Erythroblast (primary cell): ENCODE data around the gene KIFC1.

Experiments
- DNase-seq, 2 experiments: peaks; one replicate each; lab custom pipeline; 2025; lab: John Stamatoyannopoulos, UW
- GATA1 ChIP-seq: IDR thresholded peaks from 2 replicates; pipeline ENCODE4 v1.6.1; 2011; ENCODE audit warnings: low read depth, mild to moderate bottlenecking, control low read depth, low read length, moderate library complexity
- POLR2A ChIP-seq: IDR thresholded peaks from 2 replicates; pipeline ENCODE4 v1.6.1; 2011; ENCODE audit warnings: mild to moderate bottlenecking, low read length

The KIFC1 gene

DNA sequence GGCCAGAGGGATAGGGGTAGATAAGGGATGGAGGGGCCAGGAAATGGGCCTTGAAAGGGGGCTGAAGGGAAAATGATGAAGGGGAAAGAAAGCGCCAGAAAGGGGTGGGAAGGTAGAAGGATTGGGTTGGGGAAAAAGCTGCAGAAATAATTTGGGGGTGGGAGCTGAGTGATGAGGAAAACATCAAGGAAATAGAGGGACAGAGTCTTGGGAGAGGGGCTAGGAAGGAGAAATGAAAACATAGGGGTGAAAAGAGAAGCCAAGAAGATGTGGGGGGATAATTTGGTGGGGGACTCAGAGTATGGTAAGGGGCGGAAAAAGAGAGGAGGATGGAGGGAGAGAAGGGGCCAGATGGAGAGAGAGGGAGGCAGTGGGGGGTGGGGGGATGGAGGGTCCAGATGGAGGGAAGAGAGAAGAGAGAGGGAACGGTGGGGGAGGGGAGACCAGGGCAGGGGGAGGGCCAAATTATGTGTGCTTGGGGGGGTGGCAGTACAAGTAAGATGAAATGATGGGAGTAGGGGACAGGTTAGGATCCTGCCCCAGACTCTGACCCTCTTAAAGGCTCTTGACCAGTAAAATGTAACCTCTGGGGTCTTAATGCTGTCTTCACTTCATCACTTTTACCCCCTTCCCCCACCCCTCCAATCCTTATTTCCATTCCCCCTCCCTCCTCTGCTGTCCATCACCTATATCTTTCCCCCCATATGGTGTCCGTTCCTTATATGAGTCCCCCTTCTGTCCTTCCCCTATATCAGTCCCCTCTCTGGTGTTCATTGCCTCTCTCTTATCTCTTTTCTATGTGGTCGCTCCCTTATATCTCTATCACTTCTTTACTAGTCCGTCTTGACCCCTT lies 29.1 kb downstream of the KIFC1 start:
- TF ChIP-seq GATA1, result no peak
- TF ChIP-seq POLR2A, result no peak

DNA sequence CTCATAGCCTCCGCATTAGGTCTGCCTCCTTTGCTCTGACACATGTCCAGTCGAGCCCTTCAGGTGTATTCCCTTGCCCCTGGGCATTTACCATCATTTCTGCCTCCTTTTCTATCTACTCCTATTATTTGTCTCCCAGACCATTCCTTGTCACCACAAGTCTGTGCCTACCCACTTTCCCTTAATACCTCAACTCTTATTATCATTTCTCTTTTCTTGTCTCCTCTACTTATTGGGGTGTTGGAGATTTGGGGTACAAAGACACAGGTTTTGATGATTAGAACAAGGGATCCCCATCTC lies 29.7 kb downstream of the KIFC1 start:
- DNase-seq, result no peak

More for the DNA sequence above, 29.1 kb downstream of the KIFC1 start:
- DNase-seq, result peak; percentile 71 to 87

DNA sequence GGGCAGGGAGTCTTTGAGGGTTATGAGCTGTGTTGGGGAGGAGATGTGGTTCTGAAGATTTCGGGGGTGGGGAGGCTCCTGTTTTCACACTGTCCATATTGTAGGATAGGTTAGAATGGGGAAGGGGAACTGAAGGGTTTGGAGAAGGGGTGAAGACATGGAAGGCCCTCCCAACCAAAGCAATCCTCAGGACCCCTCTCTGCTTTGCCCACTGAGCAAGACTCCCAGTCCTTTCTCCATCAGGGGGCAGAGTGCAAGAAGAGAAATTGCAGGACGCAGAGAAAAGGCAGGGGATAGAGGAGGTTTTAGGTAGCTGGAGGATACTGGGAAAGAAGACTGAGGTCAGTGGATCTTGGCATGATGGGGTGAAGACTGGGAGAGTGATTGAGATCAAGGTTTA lies 32.2 kb downstream of the KIFC1 start:
- TF ChIP-seq GATA1 (no peak), POLR2A (no peak)
- no peak for DNase-seq

More for the DNA sequence above, 29.7 kb downstream of the KIFC1 start:
- no peak for TF ChIP-seq GATA1
- no peak for TF ChIP-seq POLR2A

GRCh38 chr6:33424855-33425667 lies 33.4 kb downstream of the KIFC1 start:
- DNase-seq, result peak; percentile 68 to 69
- TF ChIP-seq GATA1 (no peak), POLR2A (peak; percentile 62)

- TF ChIP-seq GATA1, result no peak
- TF ChIP-seq POLR2A, result peak; percentile 47
- peak; percentile 91 to 93 for DNase-seq
Observed at GRCh38 chr6:33425668-33426577, 34.3 kb downstream of the KIFC1 start.

DNA sequence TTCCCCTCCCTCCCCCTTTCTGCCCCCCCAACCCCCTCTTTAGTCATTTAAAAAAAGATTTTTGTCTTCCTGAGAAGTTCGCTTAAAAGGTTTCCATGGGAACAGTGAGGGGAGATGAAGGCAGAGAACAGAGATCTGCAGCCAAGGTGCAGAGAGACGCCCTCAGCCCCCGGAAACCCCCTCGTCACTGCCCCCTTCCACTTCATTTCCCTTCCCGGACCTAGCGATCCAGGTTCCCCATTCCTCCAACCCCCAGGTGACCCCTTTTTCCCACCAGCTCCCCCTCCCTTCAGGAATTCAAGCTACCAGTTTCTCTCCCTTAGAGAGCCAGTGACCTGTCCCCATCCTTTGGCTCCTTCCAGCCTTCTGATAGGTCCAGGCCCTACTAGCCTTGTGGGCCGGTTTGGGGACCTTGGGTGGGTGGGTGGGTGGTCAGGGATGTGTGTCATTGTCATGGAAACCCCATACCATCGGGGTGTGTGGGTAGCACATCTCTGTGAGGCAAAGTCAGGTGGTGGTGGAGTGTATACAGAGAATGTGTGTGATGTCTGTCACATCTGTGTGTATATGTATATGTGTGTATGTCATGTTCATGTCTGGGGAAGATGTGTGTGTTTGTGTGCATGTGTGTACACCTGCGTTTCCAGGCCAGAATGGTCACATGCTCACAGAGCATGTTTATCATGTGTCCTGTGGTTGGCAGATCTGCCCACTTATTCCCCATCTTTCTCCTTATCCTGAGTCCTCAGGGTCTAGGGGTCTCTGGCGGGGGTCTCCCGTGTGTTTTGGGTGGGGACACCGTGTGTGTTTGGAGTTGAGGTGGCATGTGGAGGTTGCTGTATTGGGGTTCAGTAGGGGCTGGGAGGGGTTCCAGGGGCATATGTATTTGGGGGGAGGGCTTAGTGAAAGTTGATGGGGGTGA lies 35.2 kb downstream of the KIFC1 start:
- peak; percentile 42 to 46 for DNase-seq
- TF ChIP-seq POLR2A (no peak), GATA1 (no peak)

GRCh38 chr6:33427585-33428223 lies 36.1 kb downstream of the KIFC1 start:
- DNase-seq, result peak; percentile 74 to 84
- TF ChIP-seq GATA1 (no peak), POLR2A (peak; percentile 19)

DNA sequence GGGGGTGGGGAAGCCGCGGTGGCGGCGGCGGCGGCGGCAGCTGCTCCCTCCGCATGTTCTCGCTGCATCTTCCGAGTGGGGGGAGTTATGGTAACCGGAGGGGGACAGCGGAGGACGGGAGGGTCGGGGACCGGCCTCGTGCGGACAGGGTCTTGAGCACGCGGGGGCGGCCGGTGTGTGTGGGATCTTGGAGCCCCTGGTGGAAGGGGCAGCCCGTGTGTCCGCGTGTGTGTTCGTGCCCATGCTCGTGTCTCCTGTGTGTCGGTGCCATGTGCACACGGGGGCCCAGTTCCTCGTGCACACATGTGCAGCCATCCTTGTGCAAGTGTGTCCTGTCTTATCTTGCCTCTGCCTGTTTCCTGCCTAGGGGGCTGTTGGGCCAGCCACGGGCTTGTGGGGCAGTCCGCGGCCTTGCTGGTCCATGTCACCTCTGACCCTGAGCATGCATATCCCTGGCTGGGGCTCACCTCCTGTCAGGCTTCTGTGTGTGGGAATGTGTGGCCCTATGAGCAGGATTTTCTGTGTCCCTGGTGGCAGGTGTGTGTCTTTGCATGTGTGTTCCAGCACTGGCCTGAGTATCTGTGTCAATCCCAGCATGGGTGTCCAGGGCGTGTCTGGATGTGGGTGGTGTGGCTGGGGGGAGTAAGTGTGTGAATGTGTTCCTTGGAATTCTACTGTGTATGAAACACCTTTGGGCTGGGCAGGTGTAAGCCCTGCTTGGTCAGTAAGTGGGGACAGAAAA lies 36.8 kb downstream of the KIFC1 start:
- no peak for TF ChIP-seq GATA1
- no peak for TF ChIP-seq POLR2A
- DNase-seq, result peak; percentile 67 to 85

- TF ChIP-seq POLR2A (no peak), GATA1 (no peak)
- DNase-seq, result no peak
Observed at GRCh38 chr6:33428966-33429749, 37.5 kb downstream of the KIFC1 start.

DNA sequence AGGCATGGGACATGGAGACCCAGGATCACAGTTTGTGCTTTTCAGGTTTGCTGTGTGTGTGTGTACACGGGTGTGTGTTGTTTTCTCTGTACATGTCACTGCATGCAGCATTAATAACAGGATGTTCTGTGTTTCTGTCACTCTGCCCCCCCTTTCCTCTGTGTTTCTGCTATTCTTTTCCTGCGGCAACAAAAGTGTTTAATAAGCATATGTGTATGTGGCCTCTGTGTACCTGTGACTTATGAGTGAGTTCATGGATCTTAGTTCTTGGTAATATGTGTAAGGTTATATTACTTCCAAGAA lies 38.1 kb downstream of the KIFC1 start:
- TF ChIP-seq POLR2A (no peak), GATA1 (no peak)
- no peak for DNase-seq

DNA sequence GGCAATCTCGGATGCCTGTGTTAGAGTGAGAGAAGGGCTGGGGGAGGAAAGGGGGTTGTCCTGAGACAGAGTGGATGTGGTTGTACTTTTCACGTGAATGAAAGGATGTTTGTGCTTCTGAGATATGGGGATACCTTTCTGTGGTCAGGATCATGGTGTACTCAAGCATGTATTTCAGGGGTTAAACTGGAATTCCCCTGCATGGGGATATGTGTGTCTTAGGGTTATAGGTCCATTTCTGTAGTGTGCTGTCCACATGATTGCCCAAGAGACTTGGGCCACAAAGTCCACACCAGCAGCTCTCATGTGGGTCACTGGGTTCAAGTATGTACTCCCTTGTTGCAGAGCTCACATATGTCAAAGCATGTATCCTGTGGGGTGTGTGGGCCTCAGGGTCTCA lies 38.7 kb downstream of the KIFC1 start:
- no peak for DNase-seq
- TF ChIP-seq POLR2A, result no peak
- TF ChIP-seq GATA1, result no peak
